Hepatocyte (in vitro differentiated cells): ENCODE data around the gene OR52K1. TPM values are rescaled to one million over a fixed set of nuclear protein-coding genes. Genes with fewer than 3 reads are reported as not detected.

Experiments
- DNase-seq: peaks from one replicate; pipeline ENCODE4 v3.0.0-alpha.2; 2016; ENCODE audit warnings: low spot score
- H2AFZ ChIP-seq: fragments of 200-600 bp; sonication (generic); 2 replicates; pipeline ENCODE4 v1.6.0; 2016; ENCODE audit warnings: antibody characterized with exemption, mild to moderate bottlenecking
- H3K27ac ChIP-seq: fragments of 200-600 bp; sonication (generic); 2 replicates; pipeline ENCODE4 v1.5.1; 2016; ENCODE audit warnings: mild to moderate bottlenecking
- H3K27me3 ChIP-seq: fragments of 200-600 bp; sonication (generic); 2 replicates; pipeline ENCODE4 v1.6.1; 2016
- H3K36me3 ChIP-seq: fragments of 200-600 bp; sonication (generic); replicated peaks from 2 replicates; pipeline ENCODE4 v1.5.1; 2016; ENCODE audit warnings: low read depth; ENCODE audit not compliant: insufficient read depth
- H3K4me1 ChIP-seq: fragments of 200-600 bp; sonication (generic); 2 replicates; pipeline ENCODE4 v1.5.1; 2016; ENCODE audit warnings: mild to moderate bottlenecking, moderate library complexity; ENCODE audit not compliant: insufficient read depth
- H3K4me2 ChIP-seq: fragments of 200-600 bp; sonication (generic); 2 replicates; pipeline ENCODE4 v1.6.0; 2016
- H3K4me3 ChIP-seq: fragments of 200-600 bp; sonication (generic); 2 replicates; pipeline ENCODE4 v1.5.1; 2016; ENCODE audit warnings: mild to moderate bottlenecking
- H3K79me2 ChIP-seq: fragments of 200-600 bp; sonication (generic); 2 replicates; pipeline ENCODE4 v1.6.0; 2017; ENCODE audit warnings: mild to moderate bottlenecking
- H3K9me2 ChIP-seq: fragments of 200-600 bp; sonication (generic); replicated peaks from 2 replicates; pipeline ENCODE4 v1.6.0; 2017; ENCODE audit warnings: mild to moderate bottlenecking; ENCODE audit not compliant: insufficient read depth
- H3K9me3 ChIP-seq: fragments of 200-600 bp; sonication (generic); 2 replicates; pipeline ENCODE4 v1.5.1; 2016; ENCODE audit warnings: low read depth, mild to moderate bottlenecking
- H4K20me1 ChIP-seq: fragments of 200-600 bp; sonication (generic); 2 replicates; pipeline ENCODE4 v1.6.0; 2016; ENCODE audit warnings: mild to moderate bottlenecking; ENCODE audit not compliant: insufficient read depth, poor library complexity, severe bottlenecking
- CTCF ChIP-seq: fragments of 200-600 bp; sonication (generic); IDR thresholded peaks from 2 replicates; pipeline ENCODE4 v1.5.1; 2016; ENCODE audit warnings: antibody characterized with exemption, mild to moderate bottlenecking; ENCODE audit not compliant: poor library complexity
- EZH2 ChIP-seq: fragments of 200-600 bp; sonication (generic); IDR thresholded peaks from 2 replicates; pipeline ENCODE4 v1.6.1; 2016; ENCODE audit warnings: antibody characterized with exemption, mild to moderate bottlenecking, borderline replicate concordance
- EZH2phosphoT487 ChIP-seq: fragments of 200-600 bp; sonication (generic); IDR thresholded peaks from one replicate; pipeline ENCODE4 v1.6.1; 2018; ENCODE audit warnings: antibody characterized with exemption, mild to moderate bottlenecking, low read depth, moderate library complexity; ENCODE audit not compliant: unreplicated experiment, severe bottlenecking
- WGBS: methylation state at CpG from one replicate; pipeline ENCODE4 v1.1.6; 2016; ENCODE audit warnings: low lambda C conversion rate; ENCODE audit errors: missing lambda C conversion rate; 5-methylcytosine and 5-hydroxymethylcytosine counted together
- polyA plus RNA-seq: library from polyadenylated mRNA; unstranded; fragments of >200 nt; fragmentation: Nextera tagmentation; extraction: Ambion mirVana; gene quantifications from 2 replicates; pipeline ENCODE4 v1.2.1, GENCODE V29; 2016
- total RNA-seq: library from RNA; depleted of rRNA; stranded (reverse); fragments of >200 nt; gene quantifications from 2 replicates; pipeline ENCODE4 v1.2.3, GENCODE V29; 2014

OR52K1 gene
- total and polyA plus RNA-seq, 2 experiments from 2014 or later, result 0.07 TPM; not detected in 1

GRCh38 chr11:4511282-4512245, 29.1 kb downstream of the OR52K1 start:
- Histone ChIP-seq H3K9me2 (no peaks in the 10 kb centered on the region), H2AFZ (no peak overlapping the region), H3K27ac (no peak overlapping the region), H4K20me1 (no peaks in the 10 kb centered on the region), H3K4me1 (peaks cover 6% of the 10 kb centered on the region), H3K4me2 (no peak overlapping the region), H3K27me3 (no peaks in the 10 kb centered on the region), H3K36me3 (no peaks in the 10 kb centered on the region), H3K79me2 (no peaks in the 10 kb centered on the region), H3K4me3 (no peak overlapping the region), H3K9me3 (no peaks in the 10 kb centered on the region)
- 89% methylated on average over 5 of the region's 5 CpGs for WGBS
- DNase-seq, result no peak
- TF ChIP-seq EZH2 (no peak), EZH2phosphoT487 (no peak), CTCF (no peak)

DNA sequence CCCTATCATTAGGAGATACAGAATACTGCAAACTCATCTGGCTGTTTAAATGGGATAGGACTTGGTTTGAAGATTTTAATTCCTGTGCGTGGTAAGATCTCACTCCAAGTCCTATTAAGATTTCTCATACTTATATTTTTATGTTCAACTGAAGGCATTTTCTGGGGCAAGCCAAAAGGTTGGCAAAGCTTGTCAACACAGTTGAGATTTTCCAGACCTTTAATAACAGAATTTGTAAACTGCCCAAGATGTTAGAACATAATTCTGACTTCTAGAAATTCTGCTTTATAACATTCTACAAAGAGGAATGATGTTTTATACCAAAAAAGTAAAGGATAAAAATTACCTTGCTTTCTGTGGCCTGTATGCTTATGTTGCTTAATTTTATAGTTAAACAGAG, 31.8 kb downstream of the OR52K1 start:
- Histone ChIP-seq H2AFZ (no peak overlapping the region), H3K36me3 (no peaks in the 10 kb centered on the region), H3K27me3 (no peaks in the 10 kb centered on the region), H3K9me2 (no peaks in the 10 kb centered on the region), H4K20me1 (no peaks in the 10 kb centered on the region), H3K79me2 (no peaks in the 10 kb centered on the region), H3K4me3 (no peak overlapping the region), H3K9me3 (no peaks in the 10 kb centered on the region), H3K4me2 (no peak overlapping the region), H3K4me1 (peaks cover 6% of the 10 kb centered on the region), H3K27ac (no peak overlapping the region)
- no peak for TF ChIP-seq CTCF
- 90% methylated on average over 1 of the region's 1 CpG for WGBS
- DNase-seq, result no peak

GRCh38 chr11:4522339-4522738, 39.9 kb downstream of the OR52K1 start:
- Histone ChIP-seq H3K9me2 (no peaks in the 10 kb centered on the region), H3K79me2 (no peaks in the 10 kb centered on the region), H2AFZ (no peak overlapping the region), H3K27ac (no peak overlapping the region), H3K9me3 (no peaks in the 10 kb centered on the region), H3K4me2 (no peak overlapping the region), H3K27me3 (peaks cover 2% of the 10 kb centered on the region), H3K4me3 (no peak overlapping the region), H3K36me3 (no peaks in the 10 kb centered on the region), H4K20me1 (no peaks in the 10 kb centered on the region), H3K4me1 (no peaks in the 10 kb centered on the region)
- no peak for TF ChIP-seq EZH2phosphoT487
- no peak for TF ChIP-seq CTCF
- no peak for TF ChIP-seq EZH2
- 67% methylated on average over 2 of the region's 2 CpGs for WGBS
- no peak for DNase-seq
